ENCODE data around the gene YDJC. TPM values are rescaled to one million over a fixed set of nuclear protein-coding genes. Genes with fewer than 3 reads are reported as not detected.
"Not testable (repeated sequence)": the region's sequence is repeated elsewhere in the genome, so short reads cannot be mapped to it uniquely, and the experiment has no call there.

YDJC gene
- total and polyA plus RNA-seq, 2 donors from 2014 or later, result 24.7 to 28.2 TPM

- no peak for FAIRE-seq
- intact Hi-C loops (cut with DNase I), result no loop called here
- H3K27ac ChIP-seq (ENCODE audit: low read depth in 2 of 2, low read length in 2 of 2), result no peak overlapping the region
These were observed 30.5 kb downstream of the YDJC start for GRCh38 chr22:21599053-21599893.

DNA sequence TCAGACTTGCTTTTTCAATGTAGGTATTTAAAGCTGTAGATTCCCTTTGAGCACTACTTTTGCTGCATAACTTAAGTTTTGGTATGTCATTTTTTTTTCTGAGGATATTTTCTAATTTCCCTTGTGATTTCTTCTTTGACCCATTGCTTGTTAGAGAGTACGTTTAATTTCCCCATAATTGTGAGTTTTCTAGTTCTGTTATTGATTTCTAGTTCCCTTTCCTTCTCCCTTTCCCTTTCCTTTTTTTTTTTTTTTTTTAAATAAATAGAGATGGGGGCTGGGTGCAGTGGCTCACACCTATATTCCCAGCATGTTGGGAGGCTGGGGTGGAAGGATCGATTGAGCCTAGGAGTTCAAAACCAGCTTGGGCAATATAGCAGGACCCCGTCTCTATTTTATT is 31.5 kb downstream of the YDJC start:
- TF ChIP-seq CTCF (IDR thresholded peaks at IDR 0.05; ENCODE audit: borderline replicate concordance, extremely low read depth, insufficient read depth), result no peak
- FAIRE-seq, result no peak
- no peaks in the 10 kb centered on the region for H3K4me1 ChIP-seq (ENCODE audit: control insufficient read depth in 2 of 3, insufficient read depth in 2 of 3, low read depth in 1 of 3, low read length in 3 of 3)
- H3K27me3 ChIP-seq (ENCODE audit: control insufficient read depth, insufficient read depth, low read length), result no peaks in the 10 kb centered on the region
- peaks cover 0 to 11% (median 11%) of the 10 kb centered on the region in 3 donors for H3K36me3 ChIP-seq (ENCODE audit: control insufficient read depth in 2 of 3, insufficient read depth in 3 of 3, low read length in 3 of 3)
- intact Hi-C loops (cut with DNase I), result no loop called here
- no peak overlapping the region for H3K9ac ChIP-seq (ENCODE audit: low read length in 3 of 3)
- H3K4me3 ChIP-seq (ENCODE audit: low read length in 3 of 3), result no peak overlapping the region
- no peak for DNase-seq
- no peak overlapping the region for H3K27ac ChIP-seq (ENCODE audit: low read depth in 2 of 2, low read length in 2 of 2)
- H3K9me3 ChIP-seq (ENCODE audit: control insufficient read depth in 2 of 3, insufficient read depth in 1 of 3, low read length in 3 of 3), result no peaks in the 10 kb centered on the region

More at GRCh38 chr22:21599053-21599893, 30.5 kb downstream of the YDJC start:
- H3K9me3 ChIP-seq (ENCODE audit: control insufficient read depth in 2 of 3, insufficient read depth in 1 of 3, low read length in 3 of 3), result no peaks in the 10 kb centered on the region
- H3K9ac ChIP-seq (ENCODE audit: low read length in 3 of 3), result no peak overlapping the region
- H3K4me3 ChIP-seq (ENCODE audit: low read length in 3 of 3), result no peak overlapping the region
- peaks cover 0 to 5% (median 1%) of the 10 kb centered on the region in 3 donors for H3K36me3 ChIP-seq (ENCODE audit: control insufficient read depth in 2 of 3, insufficient read depth in 3 of 3, low read length in 3 of 3)
- no peaks in the 10 kb centered on the region for H3K27me3 ChIP-seq (ENCODE audit: control insufficient read depth, insufficient read depth, low read length)
- no peak for DNase-seq
- H3K4me1 ChIP-seq (ENCODE audit: control insufficient read depth in 2 of 3, insufficient read depth in 2 of 3, low read depth in 1 of 3, low read length in 3 of 3), result no peaks in the 10 kb centered on the region
- no peak for TF ChIP-seq CTCF (IDR thresholded peaks at IDR 0.05; ENCODE audit: borderline replicate concordance, extremely low read depth, insufficient read depth)

- H3K27ac ChIP-seq (ENCODE audit: low read depth in 2 of 2, low read length in 2 of 2); FAIRE-seq; H3K9me3 ChIP-seq (ENCODE audit: control insufficient read depth in 2 of 3, insufficient read depth in 1 of 3, low read length in 3 of 3); H3K9ac ChIP-seq (ENCODE audit: low read length in 3 of 3); H3K4me1 ChIP-seq (ENCODE audit: control insufficient read depth in 2 of 3, insufficient read depth in 2 of 3, low read depth in 1 of 3, low read length in 3 of 3); DNase-seq; H3K27me3 ChIP-seq (ENCODE audit: control insufficient read depth, insufficient read depth, low read length); intact Hi-C loops (cut with DNase I); H3K4me3 ChIP-seq (ENCODE audit: low read length in 3 of 3): not testable (repeated sequence)
- peaks cover 0 to 22% (median 15%) of the 10 kb centered on the region in 3 donors for H3K36me3 ChIP-seq (ENCODE audit: control insufficient read depth in 2 of 3, insufficient read depth in 3 of 3, low read length in 3 of 3)
These were observed 33.3 kb downstream of the YDJC start for GRCh38 chr22:21596356-21597135.

GRCh38 chr22:21594865-21595452 is 34.9 kb downstream of the YDJC start:
- TF ChIP-seq CTCF (IDR thresholded peaks at IDR 0.05; ENCODE audit: borderline replicate concordance, extremely low read depth, insufficient read depth), result no peak
- intact Hi-C loops (cut with DNase I), result no loop called here
- Histone ChIP-seq H3K4me1 (ENCODE audit: control insufficient read depth in 2 of 3, insufficient read depth in 2 of 3, low read depth in 1 of 3, low read length in 3 of 3) (peaks cover 0 to 9% (median 9%) of the 10 kb centered on the region in 3 donors), H3K27ac (ENCODE audit: low read depth in 2 of 2, low read length in 2 of 2) (no peak overlapping the region), H3K36me3 (ENCODE audit: control insufficient read depth in 2 of 3, insufficient read depth in 3 of 3, low read length in 3 of 3) (peaks cover 0 to 22% (median 15%) of the 10 kb centered on the region in 3 donors), H3K27me3 (ENCODE audit: control insufficient read depth, insufficient read depth, low read length) (no peaks in the 10 kb centered on the region), H3K4me3 (ENCODE audit: low read length in 3 of 3) (no peak overlapping the region), H3K9me3 (ENCODE audit: control insufficient read depth in 2 of 3, insufficient read depth in 1 of 3, low read length in 3 of 3) (no peaks in the 10 kb centered on the region), H3K9ac (ENCODE audit: low read length in 3 of 3) (no peak overlapping the region)
- no peak for DNase-seq
- FAIRE-seq, result no peak
